Ramos (cell line): ENCODE results near the gene FTCD.
"Not testable (repeated sequence)": the region's sequence is repeated elsewhere in the genome, so short reads cannot be mapped to it uniquely, and the experiment has no call there.

Experiments used
- in situ Hi-C: fragments of 300-500 bp; cut with MboI; formaldehyde crosslinking; loops from one replicate; pipeline ENCODE4 v1.14.3; 2022; ENCODE audit warnings: low sequenced_read_pairs; ENCODE audit not compliant: unreplicated experiment

FTCD gene

DNA sequence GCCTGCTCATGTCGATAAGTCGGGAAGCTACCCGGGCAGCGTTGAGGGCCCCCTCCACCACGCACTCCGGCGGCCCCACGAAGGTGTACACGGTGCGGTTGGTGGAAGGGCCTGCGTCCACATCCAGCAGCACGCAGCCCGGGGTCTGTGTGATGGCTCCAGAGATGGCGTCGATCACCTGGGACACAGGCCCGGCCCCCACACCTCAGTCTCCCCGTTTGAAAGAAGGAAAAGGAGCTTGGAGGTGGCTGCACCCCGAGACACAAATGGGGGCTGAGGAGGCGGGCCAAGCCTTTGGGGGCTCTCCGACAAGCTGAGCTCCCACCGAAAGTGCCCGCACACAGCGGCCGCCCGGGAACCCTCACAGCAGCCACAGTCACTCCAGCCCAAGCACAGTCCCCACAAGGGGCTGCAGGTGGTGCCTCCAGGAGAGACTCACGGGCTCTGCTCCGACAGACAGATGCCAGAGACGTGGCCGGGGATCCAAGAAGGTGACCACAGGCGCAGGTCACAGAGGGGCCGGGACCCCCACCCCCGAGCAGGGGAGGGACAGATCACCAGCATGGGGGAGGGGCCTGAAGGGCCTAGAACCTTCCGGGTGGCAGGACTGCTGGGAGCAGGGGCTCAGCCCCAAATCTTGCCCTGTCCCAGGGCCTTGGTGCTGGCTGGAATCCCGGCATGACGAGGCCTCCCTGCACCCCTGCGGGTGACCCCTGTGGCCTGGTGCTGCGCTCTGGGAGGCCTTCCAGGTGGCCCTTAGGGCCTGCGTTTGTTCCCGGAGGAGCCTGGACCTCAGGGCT lies 1.0 kb downstream of the FTCD start:
- in situ Hi-C loops = no loop called here

GRCh38 chr21:46153247-46154154 lies 1.9 kb downstream of the FTCD start:
- in situ Hi-C loops = no loop called here

DNA sequence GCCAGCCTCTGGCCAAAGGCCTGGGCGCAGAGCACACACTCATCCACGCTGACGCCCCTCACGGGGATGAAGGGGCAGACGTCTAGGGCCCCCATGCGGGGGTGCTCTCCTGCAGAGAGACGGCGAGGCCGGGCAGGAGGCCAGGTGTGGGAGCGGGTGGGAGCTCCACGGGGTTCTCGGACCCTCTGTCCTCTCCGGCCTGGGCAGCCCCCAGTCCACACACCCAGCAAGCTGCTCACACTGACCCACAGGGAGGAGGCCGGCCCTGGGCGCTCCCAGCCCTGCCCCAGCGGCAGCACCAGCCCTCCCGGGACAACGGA lies 2.5 kb downstream of the FTCD start:
- in situ Hi-C loops = no loop called here

GRCh38 chr21:46151989-46152926 lies 3.1 kb downstream of the FTCD start:
- in situ Hi-C loops = no loop called here

DNA sequence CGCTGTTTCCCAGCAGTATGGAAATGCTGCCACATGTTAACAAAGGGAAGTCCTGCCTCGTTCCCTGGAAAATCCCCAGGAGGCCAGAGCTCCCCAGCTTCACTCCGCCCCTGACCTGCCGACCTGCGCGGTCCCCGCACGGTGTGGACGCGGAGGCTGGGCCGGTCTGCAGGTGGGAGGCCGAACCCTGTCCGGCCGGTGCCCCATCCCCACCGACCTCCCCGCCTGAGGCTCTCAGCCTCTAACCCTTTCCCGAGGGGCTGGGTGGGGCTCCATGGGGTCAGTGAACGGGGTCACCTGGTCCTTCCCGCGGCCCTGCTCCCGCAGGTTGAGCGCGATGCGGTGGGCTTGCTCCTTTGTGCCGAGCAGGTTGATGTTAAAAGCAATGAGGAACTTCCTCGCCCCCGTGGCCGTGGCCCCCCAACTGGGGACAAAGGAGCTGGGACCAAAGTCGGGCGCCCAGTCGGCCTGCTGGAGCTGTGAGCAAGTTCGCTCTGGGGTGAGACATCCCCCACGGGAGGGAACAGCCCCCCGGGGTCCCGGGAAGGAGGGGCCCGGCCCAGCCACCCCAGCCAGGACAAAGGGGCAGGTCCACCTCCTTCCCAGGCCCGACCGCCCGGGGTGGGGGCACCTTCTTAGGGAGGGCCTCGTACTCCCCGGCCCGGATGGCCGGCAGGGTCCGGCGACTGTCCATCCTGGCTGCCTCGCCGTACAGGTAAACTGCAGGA lies 4.0 kb downstream of the FTCD start:
- in situ Hi-C loops = no loop called here

DNA sequence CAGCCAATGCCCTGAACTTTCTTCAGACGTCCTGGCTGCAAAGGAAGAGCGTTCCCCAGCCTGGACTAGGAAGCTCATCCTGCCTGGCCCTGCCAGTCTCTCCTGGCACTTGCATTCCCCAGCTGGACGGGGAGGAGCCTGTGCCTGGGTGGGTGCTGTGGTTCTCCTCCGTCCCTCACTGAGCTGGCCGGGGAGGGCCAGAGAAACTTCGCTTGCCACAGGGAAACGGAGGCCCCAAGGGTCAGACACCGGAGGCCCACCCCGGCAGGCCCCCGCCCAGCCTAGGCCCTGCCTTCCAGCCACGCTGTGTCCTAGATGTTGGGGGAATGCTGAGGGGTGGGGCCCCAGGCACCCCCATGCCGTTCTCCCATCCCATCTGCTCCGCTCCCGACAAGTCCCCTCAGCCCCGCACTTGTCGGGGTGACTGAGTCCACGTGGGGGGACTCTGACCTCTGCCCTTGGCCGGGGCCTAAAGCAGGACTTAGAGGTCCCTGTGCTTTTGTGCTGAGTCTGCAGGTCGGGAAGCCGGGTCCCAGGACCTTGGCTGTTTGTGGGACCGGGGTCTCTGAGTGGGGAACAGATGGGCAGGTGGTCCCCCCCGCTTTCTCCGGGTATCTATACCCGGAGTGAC lies 4.8 kb downstream of the FTCD start:
- in situ Hi-C loops = no loop called here

DNA sequence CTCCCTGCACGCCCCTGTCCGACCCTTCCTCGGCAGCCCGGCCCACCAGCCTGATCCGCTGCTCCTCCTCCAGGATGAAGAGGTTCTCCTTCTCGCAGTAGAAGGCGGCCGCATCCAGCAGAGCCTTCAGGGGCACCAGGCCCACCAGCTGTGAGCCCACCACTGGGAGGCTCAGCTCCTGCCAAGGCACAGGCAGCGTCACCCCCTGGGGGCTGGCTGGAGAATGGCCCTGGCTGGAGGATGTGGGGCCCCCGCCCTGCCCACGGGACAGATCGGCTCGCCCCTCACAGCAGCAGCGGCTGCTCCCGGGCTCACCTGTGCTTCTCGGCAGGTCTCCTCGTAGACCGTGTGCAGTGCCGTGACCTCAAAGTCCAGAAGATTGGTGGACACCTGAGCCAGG lies 5.3 kb downstream of the FTCD start:
- in situ Hi-C loops = no loop called here

DNA sequence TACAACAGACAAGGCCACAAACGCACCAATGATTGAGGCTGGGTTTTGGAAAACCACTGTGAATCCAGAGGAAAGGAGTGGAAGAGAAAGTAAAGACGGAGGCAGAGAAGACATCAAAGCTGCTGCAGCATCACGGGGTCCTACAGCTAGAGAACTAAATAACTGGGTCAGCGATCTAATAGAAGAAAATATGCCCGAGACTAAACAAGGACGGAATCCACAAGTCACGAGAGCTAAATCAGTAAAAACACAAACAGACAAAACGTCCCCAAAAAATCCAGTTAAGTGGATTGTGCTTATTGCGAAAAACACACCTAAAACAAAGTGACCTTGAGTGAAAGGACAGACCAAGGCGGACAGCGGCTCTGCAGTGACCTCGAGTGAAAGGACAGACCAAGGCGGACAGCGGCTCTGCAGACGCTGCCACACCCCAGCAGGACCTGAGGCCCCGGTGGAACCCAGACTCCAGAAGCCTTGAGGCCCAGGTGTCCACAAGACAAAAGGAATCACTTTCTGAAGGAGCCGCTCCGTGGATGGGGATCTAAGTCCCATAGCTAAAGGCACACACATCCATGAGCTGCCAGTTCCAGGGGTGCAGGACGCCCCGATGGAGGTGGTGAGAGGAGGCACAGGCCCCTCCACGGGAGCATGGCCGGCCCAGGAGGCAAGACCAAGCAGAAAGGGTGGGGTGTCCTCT lies 6.0 kb downstream of the FTCD start:
- in situ Hi-C loops = no loop called here

DNA sequence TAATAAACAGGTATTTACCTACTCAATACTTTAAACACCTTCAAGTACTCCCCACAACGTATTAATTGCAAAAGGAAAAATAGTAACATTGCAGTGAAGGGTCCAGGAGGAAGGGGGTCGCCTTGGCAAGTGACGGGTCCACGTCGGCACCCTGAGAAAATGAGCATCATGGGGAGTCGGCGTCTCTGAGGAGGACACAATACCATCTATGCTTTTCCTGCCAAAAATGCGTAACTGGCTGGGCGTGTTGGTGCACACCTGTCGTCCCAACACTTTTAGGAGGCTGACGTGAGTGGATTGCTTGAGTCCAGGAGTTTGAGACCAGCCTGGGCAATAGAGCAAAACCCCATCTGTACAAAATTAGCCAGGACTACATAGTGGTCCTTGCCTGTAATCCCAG lies 7.3 kb downstream of the FTCD start:
- in situ Hi-C loops = no loop called here

DNA sequence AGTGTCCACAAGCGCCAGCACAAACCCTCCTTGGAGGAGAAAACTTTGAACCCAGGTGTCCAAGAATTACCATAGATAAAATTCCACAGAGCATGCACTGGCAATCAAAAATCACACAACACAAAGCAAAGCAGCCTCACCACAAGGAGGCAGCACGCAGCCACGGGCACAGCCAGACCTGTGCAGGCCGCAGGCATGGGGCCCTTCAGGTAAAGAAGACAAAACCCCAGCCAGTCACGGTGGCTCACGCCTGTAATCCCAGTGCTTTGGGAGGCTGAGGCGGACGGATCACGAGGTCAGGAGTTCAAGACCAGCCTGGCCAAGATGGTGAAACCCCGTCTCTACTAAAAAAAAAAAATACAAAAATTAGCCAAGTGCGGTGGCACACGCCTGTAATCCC lies 8.0 kb downstream of the FTCD start:
- in situ Hi-C loops = not testable (repeated sequence)

- in situ Hi-C loops = no loop called here
These were observed 8.5 kb downstream of the FTCD start for GRCh38 chr21:46146856-46147255.

- in situ Hi-C loops = no loop called here
These were observed 9.3 kb downstream of the FTCD start for GRCh38 chr21:46145840-46146691.

GRCh38 chr21:46145159-46145839 lies 10.1 kb downstream of the FTCD start:
- in situ Hi-C loops = no loop called here

GRCh38 chr21:46144464-46145070 lies 10.8 kb downstream of the FTCD start:
- in situ Hi-C loops = no loop called here

GRCh38 chr21:46142582-46143473 lies 12.6 kb downstream of the FTCD start:
- in situ Hi-C loops = no loop called here
